AG08395 (cell line): Measurements from ENCODE around the gene DIP2C.

Experiments used
- DNase-seq: peaks from one replicate; pipeline ENCODE4 v3.0.0; 2012; ENCODE audit warnings: mixed read lengths, low spot score

DIP2C gene

GRCh38 chr10:390449-391100 is 298.9 kb downstream of the DIP2C start:
- DNase-seq: no peak

GRCh38 chr10:389836-390448 is 299.5 kb downstream of the DIP2C start:
- no peak for DNase-seq

- DNase-seq: no peak
These were observed 300.1 kb downstream of the DIP2C start for GRCh38 chr10:389261-389790.

- DNase-seq: no peak
These were observed 300.8 kb downstream of the DIP2C start for GRCh38 chr10:388661-389045.

- no peak for DNase-seq
These were observed 301.4 kb downstream of the DIP2C start for GRCh38 chr10:387909-388660.

- DNase-seq: no peak
These were observed 301.9 kb downstream of the DIP2C start for GRCh38 chr10:387593-387891.

- DNase-seq: no peak
These were observed 302.5 kb downstream of the DIP2C start for GRCh38 chr10:386771-387592.

- no peak for DNase-seq
These were observed 303.7 kb downstream of the DIP2C start for GRCh38 chr10:385571-386300.

- DNase-seq: no peak
These were observed 304.7 kb downstream of the DIP2C start for GRCh38 chr10:384538-385305.

- no peak for DNase-seq
These were observed 305.9 kb downstream of the DIP2C start for GRCh38 chr10:383519-383918.

- DNase-seq: no peak
These were observed 307.7 kb downstream of the DIP2C start for GRCh38 chr10:381805-382204.

GRCh38 chr10:381346-381745 is 308.1 kb downstream of the DIP2C start:
- no peak for DNase-seq

- DNase-seq: no peak
These were observed 309.0 kb downstream of the DIP2C start for GRCh38 chr10:380313-380940.

- DNase-seq: no peak
These were observed 310.4 kb downstream of the DIP2C start for GRCh38 chr10:378930-379704.

GRCh38 chr10:378230-378929 is 311.1 kb downstream of the DIP2C start:
- no peak for DNase-seq

GRCh38 chr10:377228-377627 is 312.2 kb downstream of the DIP2C start:
- DNase-seq: no peak

- DNase-seq: no peak
These were observed 313.5 kb downstream of the DIP2C start for GRCh38 chr10:375815-376505.

GRCh38 chr10:374354-374753 is 315.1 kb downstream of the DIP2C start:
- DNase-seq: no peak
